GM21737 (cell line): ENCODE measurements around the gene METTL1.
"Not testable (repeated sequence)": the region's sequence is repeated elsewhere in the genome, so short reads cannot be mapped to it uniquely, and the experiment has no call there.

Source experiments
- ATAC-seq: cut with Tn5 transposase; IDR thresholded peaks from one replicate; pipeline ENCODE4 v1.9.1; 2021; ENCODE audit warnings: mild to moderate bottlenecking, moderate library complexity; ENCODE audit not compliant: unreplicated experiment

Gene METTL1

DNA sequence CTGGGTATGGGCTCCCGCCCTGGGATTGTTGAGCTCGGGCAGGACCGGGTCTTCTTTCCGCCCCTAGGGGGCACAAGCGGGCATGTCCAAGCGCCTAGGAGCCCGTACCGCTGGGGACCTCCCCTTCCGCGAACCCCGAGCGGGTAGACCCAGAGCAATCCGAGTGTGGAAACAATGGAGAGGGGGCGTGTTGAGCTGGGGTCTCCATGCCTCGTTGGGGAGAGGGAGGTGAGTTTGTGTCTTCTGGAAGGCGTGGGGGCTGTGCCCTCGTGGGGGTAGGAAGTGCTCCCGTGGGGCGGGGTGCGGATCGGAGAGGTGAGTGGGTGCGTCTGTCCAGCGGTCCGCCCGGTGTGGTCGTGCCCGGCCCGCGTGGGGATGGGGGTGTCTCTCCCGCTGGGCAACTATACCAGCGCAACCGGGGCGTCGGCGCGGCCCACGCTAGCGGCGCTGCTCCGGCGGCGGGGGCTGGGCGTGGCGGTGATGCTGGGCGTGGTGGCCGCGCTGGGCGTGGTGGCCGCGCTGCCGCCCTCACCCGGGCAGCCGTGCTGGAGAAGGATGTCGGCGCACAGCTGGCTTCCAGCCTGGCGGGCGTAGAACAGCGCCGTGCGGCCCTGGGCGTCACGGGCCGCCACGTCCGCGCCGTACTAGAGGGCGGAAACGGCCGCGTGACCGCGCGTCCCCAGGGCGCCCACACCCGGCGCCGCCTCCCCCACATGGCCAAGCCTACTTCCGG is 45.6 kb downstream of the METTL1 start:
- no peak for ATAC-seq

DNA sequence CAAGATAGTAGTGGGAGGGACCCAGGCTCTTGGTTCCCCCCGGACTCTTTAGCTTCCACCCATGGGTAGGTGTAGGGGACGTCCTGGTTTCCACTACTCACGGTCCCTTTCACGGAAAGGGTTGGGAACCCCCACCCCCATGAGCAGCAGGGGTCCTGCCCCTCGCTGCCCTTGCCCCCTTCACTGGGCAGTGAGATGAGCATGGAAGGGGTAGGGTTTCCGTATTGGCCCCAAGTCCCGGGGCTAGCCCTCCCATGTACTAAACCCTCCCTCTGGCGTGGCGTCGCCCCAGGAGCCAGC is 46.1 kb downstream of the METTL1 start:
- no peak for ATAC-seq

DNA sequence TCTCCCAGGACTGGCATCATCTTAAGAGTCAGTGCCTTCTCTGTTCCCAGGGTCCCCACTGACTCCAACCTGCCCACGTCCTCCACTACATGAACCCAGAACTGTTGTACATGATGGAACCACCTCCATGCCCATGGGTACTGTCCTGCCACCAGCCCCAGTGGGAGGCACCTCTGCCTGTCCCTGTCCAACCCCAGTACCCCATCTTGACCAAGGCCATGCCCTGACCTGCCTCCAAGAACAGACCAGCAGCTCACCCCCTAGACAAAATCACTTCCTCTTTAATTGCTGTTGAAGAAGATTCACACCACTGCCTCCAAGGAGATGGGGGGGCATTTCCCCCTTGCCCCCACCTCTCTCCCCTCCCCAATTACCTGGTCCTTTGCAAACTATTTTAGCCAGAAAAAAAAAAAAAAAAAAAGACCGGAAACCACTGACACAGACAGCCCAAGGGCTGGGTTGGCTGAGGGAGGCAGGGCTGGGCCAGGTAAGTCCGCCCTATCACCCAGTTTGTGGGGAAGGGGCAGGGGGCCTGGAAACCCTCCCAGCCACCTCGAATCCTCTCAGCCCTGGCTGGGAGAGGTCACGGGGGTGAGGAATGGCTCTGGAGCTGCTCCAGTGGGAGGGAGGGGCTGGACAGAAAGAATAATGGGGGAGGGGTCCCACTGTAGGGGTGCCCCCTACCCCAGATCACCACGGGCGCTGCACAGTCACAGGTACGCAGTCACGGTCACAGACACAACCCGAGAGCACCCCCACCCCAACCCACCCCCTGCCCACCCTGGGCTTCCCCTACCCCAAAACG is 46.8 kb downstream of the METTL1 start:
- no peak for ATAC-seq

DNA sequence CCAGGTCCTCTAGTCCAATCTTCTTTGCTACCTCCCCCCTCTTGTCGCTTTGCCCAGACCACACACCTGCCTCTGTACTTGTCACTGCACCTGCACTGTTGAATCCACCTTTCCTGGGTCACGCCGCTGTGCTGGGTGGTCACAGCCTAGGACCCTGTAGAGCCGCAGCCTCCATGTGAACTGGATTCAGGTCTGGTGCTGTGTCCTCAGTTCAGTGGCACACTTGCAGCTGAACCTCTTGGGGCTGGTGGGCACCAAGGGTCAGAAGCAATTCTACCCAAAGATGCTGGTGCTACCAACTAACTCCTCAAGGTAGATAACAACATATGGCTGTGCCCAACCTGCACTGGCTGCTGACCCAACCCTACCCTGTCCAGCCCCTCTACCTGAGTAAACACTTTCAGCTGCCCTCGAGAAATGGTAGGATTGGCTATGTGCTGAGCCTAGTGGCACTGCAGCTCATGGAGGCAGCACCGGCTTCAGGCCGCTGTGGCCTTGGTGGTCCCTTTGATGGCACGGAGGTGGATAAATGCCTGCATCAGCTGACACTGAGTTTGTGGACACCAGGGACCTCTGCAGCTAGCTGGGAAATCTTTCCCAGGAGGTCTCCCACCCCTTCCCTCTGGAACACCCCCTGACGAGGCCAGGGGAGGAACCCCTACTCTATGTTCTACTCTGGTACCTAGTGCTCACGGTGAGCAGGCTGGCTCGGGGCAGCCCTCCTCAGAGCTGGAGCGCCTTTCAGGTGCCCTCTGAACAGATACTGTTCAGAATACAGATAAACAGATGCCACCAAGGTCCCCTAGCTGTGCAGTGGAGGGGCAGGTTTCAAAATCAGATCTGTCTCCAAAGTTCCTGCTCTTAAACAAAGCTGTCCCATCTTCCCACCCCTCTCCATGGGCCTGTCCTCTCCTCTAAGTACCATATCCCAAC is 47.6 kb downstream of the METTL1 start:
- ATAC-seq: no peak

DNA sequence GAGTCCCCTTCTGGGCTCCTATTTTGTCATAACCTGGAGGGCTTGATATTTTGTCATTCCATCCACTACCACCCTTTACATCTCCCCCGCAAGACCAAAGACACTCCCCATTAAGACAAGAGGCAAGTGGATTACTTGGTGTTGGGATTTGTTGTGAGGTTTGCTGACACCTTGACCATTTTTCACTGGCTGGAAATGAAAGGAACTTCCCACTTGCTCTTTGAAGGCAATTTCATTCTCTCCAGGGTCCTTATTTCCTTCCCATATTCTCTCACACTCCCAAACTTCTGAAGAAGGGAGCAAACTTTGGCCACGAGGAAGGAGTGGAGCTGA is 48.3 kb downstream of the METTL1 start:
- ATAC-seq: no peak

DNA sequence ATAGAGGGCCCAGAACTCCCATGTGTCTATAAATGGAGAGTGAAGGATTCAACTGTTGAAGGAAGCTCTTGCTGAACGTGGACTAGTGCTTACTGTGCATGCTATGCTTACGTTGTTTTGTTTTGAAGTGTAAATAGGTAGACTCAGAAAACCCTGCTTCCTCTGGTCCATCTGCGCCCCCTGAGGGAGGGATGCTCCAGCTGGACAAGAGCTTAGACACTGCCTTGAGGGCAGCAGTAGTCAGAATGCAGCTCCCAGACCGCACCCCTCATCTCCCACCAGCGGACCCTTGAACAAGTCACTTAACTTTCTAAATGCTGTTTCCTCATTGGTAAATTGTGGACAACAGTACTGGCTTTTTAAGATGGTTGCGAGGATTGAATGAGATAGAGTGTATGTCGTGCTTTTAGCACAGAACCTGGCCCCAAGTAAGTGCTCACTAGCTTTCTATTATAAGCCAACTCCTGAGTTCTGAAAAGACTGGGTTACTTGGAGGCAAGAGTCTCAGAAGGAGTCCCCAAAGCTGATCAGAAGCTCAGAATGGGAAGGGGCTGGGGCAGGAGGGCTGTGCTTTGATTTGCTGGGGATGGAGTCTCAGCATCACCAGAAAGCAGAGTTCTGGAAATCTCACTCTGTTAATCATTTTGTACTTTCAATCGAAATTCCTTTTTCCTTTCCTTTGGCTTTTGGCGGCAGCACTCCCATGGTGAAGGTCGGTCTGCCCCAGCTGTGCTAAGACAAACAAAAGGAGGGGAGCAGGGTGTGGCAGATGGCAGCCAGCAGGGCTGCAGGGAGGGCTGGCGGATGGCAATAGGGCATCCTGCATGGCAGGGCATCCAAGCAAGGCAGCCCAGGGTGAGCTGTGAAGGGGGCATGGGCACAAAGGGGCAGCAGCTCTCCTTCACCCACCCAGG is 48.9 kb downstream of the METTL1 start:
- ATAC-seq: no peak

DNA sequence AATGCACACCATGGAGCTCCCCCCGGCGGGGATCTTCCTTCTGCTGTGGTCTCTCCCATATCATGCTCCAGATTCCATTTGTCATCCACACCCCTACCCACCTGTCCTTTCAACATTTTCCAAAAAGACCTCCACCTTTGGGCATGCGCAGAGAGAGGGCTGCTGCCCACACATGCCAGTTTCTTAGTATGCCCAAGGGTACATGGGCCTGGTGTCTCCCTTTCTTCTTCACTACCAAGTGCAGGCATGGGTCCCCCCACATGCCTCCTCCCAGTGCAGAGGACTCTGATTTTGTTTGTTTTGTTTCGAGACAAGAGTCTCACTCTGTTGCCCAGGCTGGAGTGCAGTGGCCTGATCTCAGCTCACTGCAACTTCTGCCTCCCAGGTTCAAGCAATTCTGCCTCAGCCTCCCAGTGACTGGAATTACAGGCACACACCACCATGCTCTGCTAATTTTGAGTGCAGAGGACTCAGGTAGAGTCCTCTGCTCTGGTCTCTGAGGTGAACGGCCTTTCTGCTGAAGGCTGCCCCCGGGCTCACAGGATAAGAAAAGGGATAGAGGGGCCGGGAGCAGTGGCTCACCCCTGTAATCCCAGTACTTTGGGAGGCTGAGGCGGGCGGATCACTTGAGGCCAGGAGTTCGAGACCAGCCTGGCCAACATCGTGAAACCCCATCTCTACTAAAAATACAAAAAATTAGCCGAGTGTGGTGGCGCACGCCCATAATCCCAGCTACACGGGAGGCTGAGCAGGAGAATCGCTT is 49.9 kb downstream of the METTL1 start:
- ATAC-seq: not testable (repeated sequence)

DNA sequence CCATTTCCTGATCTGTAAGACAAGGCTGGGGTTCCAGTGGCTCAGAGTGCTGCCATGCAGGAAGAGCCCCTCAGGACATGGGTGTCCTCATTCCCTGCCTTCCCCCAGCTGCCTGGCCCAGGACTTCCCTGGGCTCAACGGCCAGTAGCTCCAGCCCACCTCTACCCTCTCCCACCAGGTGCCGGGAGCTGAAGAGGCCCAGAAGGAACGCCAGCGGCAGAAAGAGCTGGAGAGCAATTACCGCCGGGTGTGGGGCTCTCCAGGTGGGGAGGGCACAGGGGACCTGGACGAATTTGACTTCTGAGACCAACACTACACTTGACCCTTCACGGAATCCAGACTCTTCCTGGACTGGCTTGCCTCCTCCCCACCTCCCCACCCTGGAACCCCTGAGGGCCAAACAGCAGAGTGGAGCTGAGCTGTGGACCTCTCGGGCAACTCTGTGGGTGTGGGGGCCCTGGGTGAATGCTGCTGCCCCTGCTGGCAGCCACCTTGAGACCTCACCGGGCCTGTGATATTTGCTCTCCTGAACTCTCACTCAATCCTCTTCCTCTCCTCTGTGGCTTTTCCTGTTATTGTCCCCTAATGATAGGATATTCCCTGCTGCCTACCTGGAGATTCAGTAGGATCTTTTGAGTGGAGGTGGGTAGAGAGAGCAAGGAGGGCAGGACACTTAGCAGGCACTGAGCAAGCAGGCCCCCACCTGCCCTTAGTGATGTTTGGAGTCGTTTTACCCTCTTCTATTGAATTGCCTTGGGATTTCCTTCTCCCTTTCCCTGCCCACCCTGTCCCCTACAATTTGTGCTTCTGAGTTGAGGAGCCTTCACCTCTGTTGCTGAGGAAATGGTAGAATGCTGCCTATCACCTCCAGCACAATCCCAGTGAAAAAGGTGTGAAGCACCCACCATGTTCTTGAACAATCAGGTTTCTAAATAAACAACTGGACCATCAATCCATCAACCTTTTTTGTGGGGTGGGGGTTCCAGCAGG is 51.0 kb downstream of the METTL1 start:
- ATAC-seq: no peak

DNA sequence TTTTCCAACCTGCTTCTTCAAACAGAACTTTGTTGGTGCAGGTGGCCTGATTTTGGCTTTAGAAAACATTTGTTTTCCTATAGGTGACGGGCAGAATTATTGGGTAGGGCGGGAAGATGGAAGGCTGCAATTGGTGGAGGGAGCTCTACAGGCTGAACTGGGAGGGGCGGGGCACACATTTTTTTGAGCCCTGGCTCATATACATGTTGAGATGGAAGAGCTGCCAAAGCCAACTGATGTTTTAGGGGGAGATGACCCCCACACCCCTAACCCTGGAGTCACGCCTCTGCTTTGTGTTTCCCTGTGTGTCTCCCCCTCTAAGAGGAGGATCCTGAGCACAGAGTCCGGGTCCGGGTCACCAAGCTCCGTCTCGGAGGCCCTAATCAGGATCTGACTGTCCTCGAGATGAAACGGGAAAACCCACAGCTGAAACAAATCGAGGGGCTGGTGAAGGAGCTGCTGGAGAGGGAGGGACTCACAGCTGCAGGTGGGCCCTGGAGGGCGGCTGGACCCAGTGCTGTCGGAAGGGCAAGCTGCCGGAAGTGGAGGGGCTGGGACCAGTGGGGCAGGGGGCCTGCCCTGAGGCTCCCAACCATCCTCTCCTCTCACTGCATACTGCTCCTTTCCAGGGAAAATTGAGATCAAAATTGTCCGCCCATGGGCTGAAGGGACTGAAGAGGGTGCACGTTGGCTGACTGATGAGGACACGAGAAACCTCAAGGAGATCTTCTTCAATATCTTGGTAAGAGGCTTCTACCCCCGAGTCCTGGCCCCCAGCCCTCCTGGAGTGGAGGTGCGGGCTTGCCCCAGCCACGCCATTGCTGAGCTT is 51.9 kb downstream of the METTL1 start:
- ATAC-seq: no peak

DNA sequence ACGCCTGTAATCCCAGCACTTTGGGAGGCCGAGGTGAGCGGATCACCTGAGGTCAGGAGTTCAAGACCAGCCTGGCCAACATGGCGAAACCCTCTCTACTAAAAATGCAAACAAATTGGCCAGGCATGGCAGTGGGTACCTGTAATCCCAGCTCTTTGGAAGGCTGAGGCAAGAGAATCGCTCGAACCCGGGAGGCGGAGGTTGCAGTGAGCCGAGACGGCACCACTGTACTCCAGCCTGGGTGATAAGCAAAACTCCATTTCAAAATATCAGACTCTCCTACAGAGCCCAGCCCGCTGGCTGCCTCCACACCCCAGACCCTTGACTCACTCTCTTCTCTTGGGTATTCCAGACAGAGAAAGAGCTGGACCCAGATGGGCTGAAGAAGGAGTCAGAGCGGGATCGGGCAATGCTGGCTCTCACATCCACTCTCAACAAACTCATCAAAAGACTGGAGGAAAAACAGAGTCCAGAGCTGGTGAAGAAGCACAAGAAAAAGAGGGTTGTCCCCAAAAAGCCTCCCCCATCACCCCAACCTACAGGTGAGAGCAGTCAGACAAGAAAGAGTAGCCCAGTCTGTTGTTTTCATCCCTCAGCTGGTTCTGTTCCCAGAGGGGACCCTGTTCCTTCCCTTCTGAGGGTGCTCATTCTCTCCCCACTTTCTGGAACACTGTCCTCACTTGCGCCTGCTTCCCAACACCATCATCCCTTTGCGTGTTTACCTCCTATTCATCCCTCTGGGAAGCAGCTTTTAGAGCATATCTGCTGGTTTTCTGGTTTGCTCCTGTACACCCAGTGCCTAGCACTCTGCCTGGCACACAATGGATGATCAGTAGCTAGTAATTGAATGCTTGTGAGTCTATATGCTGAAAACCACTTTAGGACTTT is 53.0 kb downstream of the METTL1 start:
- no peak for ATAC-seq
